Pancreas (tissue), 10 donors: ENCODE measurements around the gene ARHGAP4. TPM values are rescaled to one million over a fixed set of nuclear protein-coding genes. Genes with fewer than 3 reads are reported as not detected.

Experiments
- ATAC-seq, 4 donors: fragments of 200-7000 bp; cut with Tn5 transposase; one replicate each; pipeline versions ENCODE4 v1.8.0 to v1.9.1; 2020; ENCODE audit warnings: mild to moderate bottlenecking in 4 of 4, moderate library complexity in 4 of 4
- DNase-seq, 6 donors: peaks; one replicate each; pipeline ENCODE4 v3.0.0-alpha.2; 2020
- FAIRE-seq: peaks from 2 replicates; lab custom pipeline; 2012; peaks lifted over from hg19 to GRCh38; lab: Jason Lieb, UNC
- H3K27ac ChIP-seq, 4 donors: fragments of 200-600 bp; sonication (generic); 1 replicate in 3 of 4; 2 replicates in 1 of 4; pipeline versions ENCODE4 v1.5.0 to v1.8.0; 2020
- H3K27me3 ChIP-seq, 4 donors: fragments of 200-600 bp; one replicate each; pipeline ENCODE4 v1.8.0; 2021
- H3K36me3 ChIP-seq, 3 donors: fragments of 200-600 bp; sonication (generic) in 1 of 3; one replicate each; pipeline versions ENCODE4 v1.5.0 to v1.8.0; 2020 to 2021
- H3K4me1 ChIP-seq, 3 donors: fragments of 200-600 bp; one replicate each; pipeline ENCODE4 v1.8.0; 2021
- H3K4me3 ChIP-seq, 4 donors: fragments of 200-600 bp; sonication (generic) in 2 of 4; one replicate each; pipeline versions ENCODE4 v1.5.0 to v1.8.0; 2020 to 2021
- H3K9me3 ChIP-seq, 4 donors: fragments of 200-600 bp; one replicate each; pipeline ENCODE4 v1.8.0; 2021
- CTCF ChIP-seq, 4 donors: fragments of 200-600 bp; sonication (generic) in 3 of 4; IDR thresholded peaks; one replicate each; pipeline versions ENCODE4 v1.5.0 to v1.8.0; 2021; ENCODE audit warnings: antibody characterized with exemption in 4 of 4
- WGBS, 2 donors: extraction: QIAGEN DNeasy Blood & Tissue Kit; methylation state at CpG; one replicate each; pipeline ENCODE4 v1.1.7; 2013; 5-methylcytosine and 5-hydroxymethylcytosine counted together
- intact Hi-C, 3 donors: fragments of 100-400 bp; cut with DNase I; formaldehyde crosslinking; loops; one replicate each; pipeline versions ENCODE4 v1.11.1 to v1.14.2; 2022
- polyA plus RNA-seq, 2 donors: library from polyadenylated mRNA; stranded (reverse); fragments of 200-250 nt; gene quantifications; one replicate each; pipeline ENCODE4 v1.2.3, GENCODE V29; 2013
- total RNA-seq, 6 donors: library from RNA; stranded (reverse); fragmentation: NEBNext Ultra II Directional in 4 of 6; extraction: Animal tissue kit (Norgen Biotek cat#: 25700) in 4 of 6; gene quantifications; one replicate each; pipeline versions ENCODE4 v1.2.1 to v1.2.4, GENCODE V29; 2021 to 2023
- donor health status: healthy with polysubstance abuse.
- donor health status: DM: no; HTN: no; CAD: no; lungs with moderate emphysema.
- donor health status: DM: no; HTN: no; CAD: no.
- donor health status: control.
- donor health status: control.
- donor health status: Bipolar disorder and iron deficiency.
- donor health status: DM: yes; HTN: yes; CAD: no.
- donor health status: DM: no; HTN: no; CAD: no.
- donor health status: DM: no; HTN: no; CAD: no.
- donor health status: DM: yes; HTN: yes; CAD: no.

Gene ARHGAP4
- total and polyA plus RNA-seq, 8 donors = 1.9 to 71.7 (median 10.1) TPM

GRCh38 chrX:153948847-153949805, 23.1 kb upstream of the ARHGAP4 start:
- no peak for TF ChIP-seq CTCF (IDR thresholded peaks at IDR 0.05)
- Histone ChIP-seq H3K27ac (no peak overlapping the region), H3K4me3 (no peak overlapping the region), H3K27me3 (peaks cover 0 to 4% (median 0%) of the 10 kb centered on the region in 4 donors), H3K9me3 (no peaks in the 10 kb centered on the region), H3K36me3 (peaks cover 0 to 26% (median 17%) of the 10 kb centered on the region in 3 donors), H3K4me1 (no peaks in the 10 kb centered on the region)
- 85 to 90% methylated on average over 30 of the region's 30 CpGs for WGBS, 2 donors
- DNase-seq (no peak), ATAC-seq (no peak), FAIRE-seq (no peak)
- intact Hi-C loops = no loop called here

- intact Hi-C loops = no loop called here
- no peak for TF ChIP-seq CTCF (IDR thresholded peaks at IDR 0.05)
- DNase-seq = no peak
Observed at GRCh38 chrX:153948002-153948466, 22.0 kb upstream of the ARHGAP4 start.

GRCh38 chrX:153947009-153947769, 21.1 kb upstream of the ARHGAP4 start:
- peak; percentile 87 to 94 (median 90) for ATAC-seq
- WGBS, 2 donors = 36 to 53% methylated on average over 19 of the region's 19 CpGs
- intact Hi-C loops = no loop called here
- Histone ChIP-seq H3K4me3 (no peak overlapping the region), H3K4me1 (no peaks in the 10 kb centered on the region), H3K36me3 (peaks cover 0 to 20% (median 13%) of the 10 kb centered on the region in 3 donors), H3K9me3 (no peaks in the 10 kb centered on the region), H3K27me3 (peaks cover 0 to 2% (median 0%) of the 10 kb centered on the region in 4 donors), H3K27ac (no peak overlapping the region)
- DNase-seq = peak in 5 of 6 donors; percentile 66 to 84 (median 78)
- TF ChIP-seq CTCF (IDR thresholded peaks at IDR 0.05) = peak; percentile 56 to 73 (median 68)
- FAIRE-seq = peak; percentile 85

More at GRCh38 chrX:153948002-153948466, 22.0 kb upstream of the ARHGAP4 start:
- Histone ChIP-seq H3K27me3 (peaks cover 0 to 4% (median under 1%) of the 10 kb centered on the region in 4 donors), H3K4me1 (no peaks in the 10 kb centered on the region), H3K9me3 (no peaks in the 10 kb centered on the region), H3K4me3 (no peak overlapping the region), H3K36me3 (peaks cover 0 to 26% (median 17%) of the 10 kb centered on the region in 3 donors), H3K27ac (no peak overlapping the region)
- FAIRE-seq = no peak
- WGBS, 2 donors = 86 to 88% methylated on average over 10 of the region's 10 CpGs
- ATAC-seq = no peak

- Histone ChIP-seq H3K36me3 (peaks cover 0 to 10% (median 7%) of the 10 kb centered on the region in 3 donors), H3K4me1 (no peaks in the 10 kb centered on the region), H3K27me3 (peaks cover 0 to 2% (median 0%) of the 10 kb centered on the region in 4 donors), H3K9me3 (no peaks in the 10 kb centered on the region), H3K27ac (no peak overlapping the region), H3K4me3 (no peak overlapping the region)
- ATAC-seq (no peak), DNase-seq (no peak), FAIRE-seq (no peak)
- intact Hi-C loops = no loop called here
- WGBS, 2 donors = 80 to 88% methylated on average over 24 of the region's 24 CpGs
- TF ChIP-seq CTCF (IDR thresholded peaks at IDR 0.05) = no peak
Observed at GRCh38 chrX:153945956-153946943, 20.2 kb upstream of the ARHGAP4 start.
